ENCODE results near the gene COX6A1. TPM values are rescaled to one million over a fixed set of nuclear protein-coding genes. Genes with fewer than 3 reads are reported as not detected.

Gene COX6A1
- total RNA-seq, 1 donor from 2014 or later: 296 TPM

- TF ChIP-seq EZH2phosphoT487 (IDR thresholded peaks at IDR 0.05) (no peak), EZH2 (IDR thresholded peaks at IDR 0.05) (no peak), CTCF (IDR thresholded peaks at IDR 0.05) (no peak)
- no peaks in the 10 kb centered on the region for H3K27me3 Mint-ChIP-seq (ENCODE audit: insufficient read depth, low read depth)
- Histone ChIP-seq H3F3A (ENCODE audit: low read depth) (peaks cover 62% of the 10 kb centered on the region), H3K79me2 (ENCODE audit: low read depth) (peaks cover 12% of the 10 kb centered on the region), H3K36me3 (peaks cover 5% of the 10 kb centered on the region), H3K4me2 (no peak overlapping the region), H3K27me3 (no peaks in the 10 kb centered on the region), H3K4me3 (no peak overlapping the region), H3K4me1 (no peaks in the 10 kb centered on the region), H4K20me1 (ENCODE audit: low read depth) (peaks cover 14% of the 10 kb centered on the region), H3K27ac (no peak overlapping the region), H2AFZ (replicated peaks) (no peak overlapping the region), H3K9me3 (ENCODE audit: low read depth) (no peaks in the 10 kb centered on the region), H3K9ac (no peak overlapping the region)
- no peaks in the 10 kb centered on the region for H3K4me1 Mint-ChIP-seq
- H3K36me3 Mint-ChIP-seq: peaks cover 27% of the 10 kb centered on the region
- no peak overlapping the region for H3K4me3 Mint-ChIP-seq
- no peak overlapping the region for H3K27ac Mint-ChIP-seq
- no peak for DNase-seq (ENCODE audit: low spot score)
- no peaks in the 10 kb centered on the region for H3K9me3 Mint-ChIP-seq
These were observed 17.4 kb downstream of the COX6A1 start for GRCh38 chr12:120455302-120455701.

GRCh38 chr12:120457133-120457532 lies 19.2 kb downstream of the COX6A1 start:
- TF ChIP-seq EZH2 (IDR thresholded peaks at IDR 0.05) (no peak), CTCF (IDR thresholded peaks at IDR 0.05) (peak; percentile 51)
- H3K27ac ChIP-seq: no peak overlapping the region
- peak; percentile 44 for DNase-seq (ENCODE audit: low spot score)
- H3F3A ChIP-seq (ENCODE audit: low read depth): peaks cover 74% of the 10 kb centered on the region
- H4K20me1 ChIP-seq (ENCODE audit: low read depth): peaks cover 17% of the 10 kb centered on the region
- no peaks in the 10 kb centered on the region for H3K27me3 ChIP-seq
- peaks cover 8% of the 10 kb centered on the region for H3K36me3 ChIP-seq
- no peak overlapping the region for H3K9ac ChIP-seq
- Mint-ChIP-seq H3K4me3 (no peak overlapping the region), H3K27ac (no peak overlapping the region), H3K36me3 (peaks cover 34% of the 10 kb centered on the region), H3K27me3 (ENCODE audit: insufficient read depth, low read depth) (no peaks in the 10 kb centered on the region), H3K4me1 (no peaks in the 10 kb centered on the region), H3K9me3 (no peaks in the 10 kb centered on the region)
- no peak overlapping the region for H3K4me2 ChIP-seq
- no peaks in the 10 kb centered on the region for H3K4me1 ChIP-seq
- H3K9me3 ChIP-seq (ENCODE audit: low read depth): no peaks in the 10 kb centered on the region
- no peak overlapping the region for H2AFZ ChIP-seq (replicated peaks)
- H3K4me3 ChIP-seq: no peak overlapping the region
- H3K79me2 ChIP-seq (ENCODE audit: low read depth): peaks cover 6% of the 10 kb centered on the region

- Mint-ChIP-seq H3K27me3 (ENCODE audit: insufficient read depth, low read depth) (peaks cover 2% of the 10 kb centered on the region), H3K27ac (no peak overlapping the region), H3K9me3 (no peaks in the 10 kb centered on the region), H3K4me3 (no peak overlapping the region), H3K4me1 (no peaks in the 10 kb centered on the region), H3K36me3 (peaks cover 44% of the 10 kb centered on the region)
- TF ChIP-seq EZH2phosphoT487 (IDR thresholded peaks at IDR 0.05) (no peak), EZH2 (IDR thresholded peaks at IDR 0.05) (no peak), CTCF (IDR thresholded peaks at IDR 0.05) (no peak)
- Histone ChIP-seq H3K4me1 (no peaks in the 10 kb centered on the region), H3K9me3 (ENCODE audit: low read depth) (no peaks in the 10 kb centered on the region), H3K36me3 (peaks cover 21% of the 10 kb centered on the region), H3K4me3 (no peak overlapping the region), H3F3A (ENCODE audit: low read depth) (peaks cover 80% of the 10 kb centered on the region), H3K27me3 (no peaks in the 10 kb centered on the region), H4K20me1 (ENCODE audit: low read depth) (peaks cover 38% of the 10 kb centered on the region), H2AFZ (replicated peaks) (no peak overlapping the region), H3K79me2 (ENCODE audit: low read depth) (peaks cover 22% of the 10 kb centered on the region), H3K4me2 (no peak overlapping the region), H3K9ac (no peak overlapping the region), H3K27ac (no peak overlapping the region)
- no peak for DNase-seq (ENCODE audit: low spot score)
These were observed 22.2 kb downstream of the COX6A1 start for GRCh38 chr12:120460157-120460556.

Measured in neural progenitor cell (in vitro differentiated cells).